Measurements from ENCODE around the gene NPB.

The NPB gene

DNA sequence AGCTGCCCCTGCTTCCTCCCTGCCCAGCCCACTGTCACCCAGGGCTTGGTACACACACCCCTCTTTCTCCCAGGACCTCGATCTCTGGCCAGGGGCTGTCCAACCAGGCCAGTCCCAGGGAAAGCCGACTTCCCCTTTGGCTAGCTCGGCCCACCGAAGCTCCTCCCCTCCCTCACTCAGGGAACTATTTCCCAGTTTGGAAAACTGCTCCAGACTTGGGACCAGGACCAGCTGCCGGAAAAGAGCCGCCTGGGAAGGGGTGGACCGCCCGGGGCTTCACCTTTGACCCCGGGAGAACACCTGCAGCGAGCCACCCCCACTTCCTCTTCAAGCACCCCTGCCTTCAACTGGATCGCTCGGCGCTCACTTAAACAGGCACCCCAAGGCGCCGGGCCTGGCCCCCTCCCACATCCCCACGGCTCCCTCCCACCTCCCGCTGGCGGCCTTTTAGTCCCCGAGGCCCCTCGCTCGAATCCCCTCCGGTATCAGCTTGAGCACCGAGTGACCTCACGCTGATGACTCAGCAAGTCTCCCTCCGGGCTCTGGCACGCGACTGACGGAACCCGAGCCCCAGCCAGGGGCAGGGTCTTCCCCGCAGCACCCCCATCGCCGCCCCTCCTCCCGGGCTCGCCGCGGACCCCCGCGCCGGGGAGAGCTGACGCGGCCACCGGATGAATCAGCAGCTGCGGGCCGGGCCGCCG is 24.6 kb downstream of the NPB start:
- no peak for DNase-seq
- Mint-ChIP-seq H3K4me1 (ENCODE audit: low read depth in 2 of 2) (peaks cover 6 to 7% of the 10 kb centered on the region in 2 donors), H3K27me3 (peaks cover 0 to 30% of the 10 kb centered on the region in 2 donors), H3K36me3 (ENCODE audit: insufficient read depth) (peaks cover 23% of the 10 kb centered on the region), H3K9me3 (no peaks in the 10 kb centered on the region), H3K4me3 (peak overlapping the region; percentile 77 to 80), H3K27ac (peak overlapping the region; percentile 84 to 87)
- peak; percentile 11 for ATAC-seq (replicated peaks)

DNA sequence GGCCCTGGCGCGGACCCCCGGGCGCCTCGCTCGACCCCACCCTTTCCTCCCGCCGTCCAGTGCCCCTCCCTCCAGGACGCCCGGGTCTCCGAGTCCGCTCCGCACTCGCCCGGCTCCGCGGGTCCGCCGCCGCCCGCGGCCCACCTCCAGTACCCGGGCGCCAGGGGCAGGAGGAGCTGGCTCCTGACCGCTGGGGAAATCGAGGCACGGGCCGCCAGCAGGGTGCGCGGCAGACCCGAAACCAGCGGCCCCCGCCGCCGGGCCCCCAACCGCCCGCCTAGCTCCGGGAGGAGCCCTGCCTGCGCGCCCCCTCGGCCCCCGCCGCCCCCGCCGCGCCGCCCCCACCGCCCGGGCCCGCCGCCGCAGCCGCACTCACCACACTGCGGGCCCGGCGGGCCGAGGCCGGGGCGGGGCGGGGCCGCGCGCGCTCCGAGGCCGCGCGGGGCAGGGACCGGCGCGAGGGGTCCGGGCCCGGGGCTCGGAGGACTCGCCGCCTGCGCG is 25.2 kb downstream of the NPB start:
- DNase-seq (no peak), ATAC-seq (replicated peaks) (peak; percentile 52)
- Mint-ChIP-seq H3K4me3 (peak overlapping the region; percentile 77 to 80), H3K27me3 (peaks cover 0 to 36% of the 10 kb centered on the region in 2 donors), H3K27ac (peak overlapping the region in 1 of 2 donors; percentile 72), H3K4me1 (ENCODE audit: low read depth in 2 of 2) (peaks cover 6 to 7% of the 10 kb centered on the region in 2 donors), H3K36me3 (ENCODE audit: insufficient read depth) (peaks cover 23% of the 10 kb centered on the region), H3K9me3 (no peaks in the 10 kb centered on the region)

GRCh38 chr17:81927653-81928543 is 25.9 kb downstream of the NPB start, which contains the start of gene MAFG:
Gene MAFG (minus strand): TSS chr17:81927735. CDS start chr17:81923185, 4,550 bp downstream.
- ATAC-seq (replicated peaks), result peak; percentile 78
- Mint-ChIP-seq H3K4me1 (ENCODE audit: low read depth in 2 of 2) (peaks cover 6 to 7% of the 10 kb centered on the region in 2 donors), H3K27me3 (peaks cover 0 to 40% of the 10 kb centered on the region in 2 donors), H3K4me3 (peak within 1 kb of the TSS; percentile 77 to 80), H3K27ac (peak within 1 kb of the TSS; percentile 84 to 87), H3K36me3 (ENCODE audit: insufficient read depth) (peaks cover 23% of the 10 kb centered on the region), H3K9me3 (no peaks in the 10 kb centered on the region)
- peak; percentile 84 to 86 (median 85) for DNase-seq

- ATAC-seq (replicated peaks) (no peak), DNase-seq (no peak)
- Mint-ChIP-seq H3K4me1 (ENCODE audit: low read depth in 2 of 2) (peaks cover 9% of the 10 kb centered on the region in 2 donors), H3K27ac (peak overlapping the region in 1 of 2 donors; percentile 87), H3K9me3 (no peaks in the 10 kb centered on the region), H3K27me3 (peaks cover 2 to 45% of the 10 kb centered on the region in 2 donors), H3K36me3 (ENCODE audit: insufficient read depth) (peaks cover 23% of the 10 kb centered on the region), H3K4me3 (peak overlapping the region; percentile 52 to 63)
Measured at GRCh38 chr17:81928544-81929252, 26.7 kb downstream of the NPB start.

DNA sequence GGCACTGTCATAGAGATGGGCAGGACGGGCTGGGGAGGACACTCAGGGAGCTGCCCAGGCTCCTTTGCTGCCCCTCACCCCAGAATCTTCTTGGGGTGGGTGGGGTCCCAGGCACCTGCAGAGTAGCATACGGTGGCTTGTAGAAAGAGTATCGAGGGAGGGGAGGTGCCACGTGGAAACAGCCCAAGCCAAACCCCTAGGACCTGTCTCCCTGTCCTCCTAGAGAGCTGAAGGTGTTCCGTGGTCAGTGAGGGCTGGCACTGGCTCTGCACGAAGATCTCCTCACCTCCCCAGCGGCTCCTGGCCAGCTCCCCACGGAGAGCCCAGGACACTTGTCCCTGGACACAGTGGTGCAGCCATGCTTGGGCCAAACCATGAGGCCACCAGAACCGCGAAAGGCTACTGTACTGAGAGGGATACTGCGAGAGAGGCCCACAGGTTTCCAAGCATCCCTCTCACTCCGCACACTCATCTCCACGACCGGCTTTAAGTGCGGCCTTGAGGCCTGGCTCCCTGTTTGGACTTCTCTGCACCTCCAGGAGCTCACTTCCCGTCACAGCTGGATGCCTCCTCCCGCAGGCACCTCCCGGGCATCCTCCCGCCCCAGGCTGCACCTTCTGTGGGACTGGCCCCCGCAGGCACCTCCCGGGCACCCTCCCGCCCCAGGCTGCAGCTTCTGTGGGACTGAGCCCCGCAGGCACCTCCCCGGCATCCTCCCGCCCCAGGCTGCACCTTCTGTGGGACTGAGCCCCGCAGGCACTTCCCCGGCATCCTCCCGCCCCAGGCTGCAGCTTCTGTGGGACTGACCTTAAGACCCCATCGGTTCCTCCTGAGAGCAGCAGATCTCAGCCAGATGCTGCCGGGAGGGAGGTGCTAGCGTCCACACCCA is 27.5 kb downstream of the NPB start:
- peaks cover 6 to 50% of the 10 kb centered on the region in 2 donors for H3K27me3 Mint-ChIP-seq
- H3K27ac Mint-ChIP-seq, result peak overlapping the region in 1 of 2 donors; percentile 87

DNA sequence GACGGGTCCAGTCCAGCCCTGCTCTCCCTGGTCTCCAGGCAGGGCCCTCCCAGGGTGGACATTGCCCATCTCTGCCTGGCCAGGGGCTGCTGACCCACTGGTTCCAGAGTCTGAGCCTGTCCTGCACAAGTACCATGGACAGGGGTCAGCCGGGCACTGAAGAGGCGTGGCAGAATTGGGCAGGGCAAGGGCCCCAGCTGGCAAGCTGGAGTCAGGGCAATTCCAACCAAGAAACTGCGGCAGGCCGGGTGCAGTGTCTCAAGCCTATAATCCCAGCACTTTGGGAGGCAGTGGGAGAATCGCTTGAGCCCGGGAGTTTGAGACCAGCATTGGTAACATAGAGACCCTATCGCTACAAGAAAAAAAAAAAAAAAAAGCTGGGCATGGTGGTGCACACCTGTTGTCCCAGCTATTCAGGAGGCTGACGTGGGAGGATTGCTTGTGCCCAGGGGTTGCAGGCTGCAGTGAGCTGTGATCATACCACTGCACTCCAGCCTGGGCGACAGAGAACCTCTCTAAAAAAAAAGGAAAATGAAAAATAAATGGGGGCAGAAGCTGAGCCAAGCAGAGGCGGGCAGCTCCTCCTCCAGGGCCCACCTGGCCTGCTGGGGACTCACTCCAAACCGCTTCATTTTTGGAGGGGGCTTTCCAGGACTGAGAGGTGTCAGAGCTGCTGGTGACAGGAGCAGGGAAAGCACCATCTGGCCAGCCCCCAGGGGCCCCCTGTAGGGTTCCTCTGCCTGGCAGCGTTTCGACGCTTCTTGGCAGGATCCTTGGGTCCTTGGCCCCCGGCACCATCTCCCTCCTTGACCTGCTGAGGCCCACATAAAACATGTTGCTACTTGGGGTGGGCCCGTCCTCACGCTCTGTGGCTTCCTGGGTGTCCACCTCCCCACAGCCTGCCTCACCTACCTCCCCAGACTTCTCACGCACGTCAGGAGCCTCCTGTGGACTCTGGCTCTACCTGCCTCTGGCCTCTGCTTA is 28.4 kb downstream of the NPB start:
- Mint-ChIP-seq H3K4me1 (ENCODE audit: low read depth in 2 of 2) (peaks cover 9 to 11% of the 10 kb centered on the region in 2 donors), H3K4me3 (peak overlapping the region in 1 of 2 donors; percentile 24), H3K27ac (no peak overlapping the region), H3K9me3 (no peaks in the 10 kb centered on the region), H3K36me3 (ENCODE audit: insufficient read depth) (peaks cover 21% of the 10 kb centered on the region), H3K27me3 (peaks cover 6 to 50% of the 10 kb centered on the region in 2 donors)
- ATAC-seq (replicated peaks) (no peak), DNase-seq (no peak)

More for the DNA sequence above, 27.5 kb downstream of the NPB start:
- DNase-seq, result no peak
- peaks cover 23% of the 10 kb centered on the region for H3K36me3 Mint-ChIP-seq (ENCODE audit: insufficient read depth)
- peak overlapping the region in 1 of 2 donors; percentile 48 for H3K4me3 Mint-ChIP-seq
- peaks cover 9 to 11% of the 10 kb centered on the region in 2 donors for H3K4me1 Mint-ChIP-seq (ENCODE audit: low read depth in 2 of 2)
- H3K9me3 Mint-ChIP-seq, result no peaks in the 10 kb centered on the region
- ATAC-seq (replicated peaks), result no peak

GRCh38 chr17:81931189-81931556 is 29.1 kb downstream of the NPB start:
- no peak for ATAC-seq (replicated peaks)
- Mint-ChIP-seq H3K4me3 (peak overlapping the region in 1 of 2 donors; percentile 24), H3K27me3 (peaks cover 6 to 50% of the 10 kb centered on the region in 2 donors), H3K36me3 (ENCODE audit: insufficient read depth) (peaks cover 19% of the 10 kb centered on the region), H3K4me1 (ENCODE audit: low read depth in 2 of 2) (peaks cover 7 to 9% of the 10 kb centered on the region in 2 donors), H3K27ac (no peak overlapping the region), H3K9me3 (no peaks in the 10 kb centered on the region)
- DNase-seq, result no peak

DNA sequence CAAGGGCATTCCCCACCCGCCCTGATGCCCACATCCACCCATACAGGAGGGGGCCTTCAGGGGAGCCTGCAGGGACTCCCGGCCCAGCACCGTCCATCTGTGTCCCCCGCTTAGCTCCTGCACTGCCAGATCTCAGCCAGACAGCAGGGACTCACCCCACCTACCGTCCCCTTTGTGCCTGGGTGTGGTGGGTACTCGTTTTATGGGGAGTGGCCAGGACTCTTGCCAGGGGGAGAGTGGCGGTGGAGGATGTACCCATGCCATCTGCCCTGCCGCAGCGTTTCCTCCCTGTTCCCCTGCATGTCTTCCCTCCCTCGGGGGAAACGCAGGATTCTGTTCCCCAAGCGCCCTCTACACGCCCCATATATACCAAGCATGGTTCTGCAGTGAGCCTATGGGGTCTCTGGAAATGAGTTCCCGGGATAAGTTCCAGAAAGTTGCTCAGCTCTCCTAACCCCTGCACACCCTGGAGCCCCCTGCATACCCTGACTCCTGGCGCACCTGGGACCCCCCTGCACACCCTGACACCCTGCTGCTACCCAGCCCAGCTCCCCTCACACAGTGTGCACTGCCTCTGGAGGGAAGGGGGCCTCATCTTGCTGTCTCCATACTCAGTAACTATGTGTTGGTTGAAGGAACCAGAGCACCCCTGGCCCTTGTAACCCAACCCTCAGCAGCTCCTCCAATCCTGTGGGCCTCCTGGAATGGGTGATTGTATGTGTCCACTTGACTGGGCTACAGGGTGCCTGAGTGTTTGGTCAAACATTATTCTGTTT is 29.7 kb downstream of the NPB start:
- H3K4me3 Mint-ChIP-seq, result no peak overlapping the region
- peaks cover 14% of the 10 kb centered on the region for H3K36me3 Mint-ChIP-seq (ENCODE audit: insufficient read depth)
- DNase-seq (no peak), ATAC-seq (replicated peaks) (no peak)
- H3K4me1 Mint-ChIP-seq (ENCODE audit: low read depth in 2 of 2), result peaks cover 5% of the 10 kb centered on the region in 2 donors
- peaks cover 6 to 50% of the 10 kb centered on the region in 2 donors for H3K27me3 Mint-ChIP-seq
- H3K27ac Mint-ChIP-seq, result no peak overlapping the region
- H3K9me3 Mint-ChIP-seq, result no peaks in the 10 kb centered on the region

DNA sequence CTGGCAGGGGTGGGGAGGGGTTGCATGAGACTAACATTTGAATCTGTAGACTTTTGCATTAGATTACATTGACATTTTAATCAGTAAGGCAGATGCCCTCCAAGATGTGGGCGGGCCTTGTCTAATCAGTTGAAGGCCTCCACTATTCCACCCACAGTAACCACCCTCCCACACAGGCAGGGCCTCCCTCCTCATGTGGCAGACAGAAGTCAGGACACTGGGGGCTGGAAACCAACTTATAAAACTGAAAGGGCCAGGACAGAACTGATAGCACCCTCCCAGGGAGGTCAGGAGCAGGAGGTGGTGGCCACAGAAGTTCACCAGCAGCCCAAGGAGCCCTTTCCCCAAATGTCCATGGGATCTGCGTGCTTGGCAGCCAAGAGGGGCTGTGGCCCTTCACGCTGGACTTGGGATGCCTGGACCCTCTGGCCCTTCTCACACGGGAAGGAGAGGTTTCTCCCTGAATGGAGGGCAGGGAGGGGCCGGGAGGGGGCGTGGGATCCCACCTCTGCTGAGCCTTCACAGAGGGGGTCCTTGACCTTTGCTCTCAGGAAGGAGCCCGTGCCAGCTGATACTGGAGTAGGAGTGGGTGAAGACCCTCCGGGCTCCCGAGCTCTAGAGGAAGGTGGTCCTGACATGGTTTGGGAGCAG is 30.4 kb downstream of the NPB start:
- H3K36me3 Mint-ChIP-seq (ENCODE audit: insufficient read depth), result peaks cover 13% of the 10 kb centered on the region
- DNase-seq (no peak), ATAC-seq (replicated peaks) (no peak)
- H3K4me3 Mint-ChIP-seq, result no peak overlapping the region
- no peak overlapping the region for H3K27ac Mint-ChIP-seq
- no peaks in the 10 kb centered on the region for H3K9me3 Mint-ChIP-seq
- H3K4me1 Mint-ChIP-seq (ENCODE audit: low read depth in 2 of 2), result peaks cover 5% of the 10 kb centered on the region in 2 donors
- H3K27me3 Mint-ChIP-seq, result peaks cover 6 to 50% of the 10 kb centered on the region in 2 donors

DNA sequence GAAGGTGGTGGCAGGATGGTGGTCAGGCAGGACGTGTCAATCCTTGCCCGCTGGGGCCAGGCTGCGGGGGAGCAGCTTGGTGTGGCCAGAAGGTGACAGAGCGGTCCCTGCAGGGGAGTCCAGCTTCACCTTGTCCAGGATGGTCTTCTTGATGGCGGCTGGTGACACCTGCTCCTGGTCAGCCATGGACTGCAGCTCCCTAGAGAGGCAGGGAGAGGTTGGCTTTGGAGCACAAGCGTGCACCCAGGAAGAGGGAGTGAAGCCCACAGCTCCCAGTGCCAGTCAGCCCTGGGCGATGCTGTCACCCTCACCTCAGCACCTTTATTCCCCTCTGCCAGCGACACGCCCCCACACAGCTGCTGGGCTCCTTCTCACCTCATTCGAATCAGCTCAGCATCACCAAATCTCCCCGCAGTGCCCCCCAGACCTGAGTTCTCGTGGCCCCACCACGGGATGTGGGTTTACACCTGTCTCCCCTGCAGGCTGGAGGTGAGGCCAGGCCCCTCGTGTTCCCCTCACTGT is 31.2 kb downstream of the NPB start:
- Mint-ChIP-seq H3K9me3 (no peaks in the 10 kb centered on the region), H3K36me3 (ENCODE audit: insufficient read depth) (peaks cover 5% of the 10 kb centered on the region), H3K27ac (no peak overlapping the region), H3K27me3 (peaks cover 6 to 50% of the 10 kb centered on the region in 2 donors), H3K4me1 (ENCODE audit: low read depth in 2 of 2) (peaks cover 8 to 9% of the 10 kb centered on the region in 2 donors), H3K4me3 (no peak overlapping the region)
- DNase-seq (no peak), ATAC-seq (replicated peaks) (peak; percentile 12)

All from effector memory CD8-positive, alpha-beta T cell (primary cell).